Lower leg skin (tissue), 3 donors: ENCODE measurements around the gene CES2.

Experiments used
- POLR2A ChIP-seq, 2 donors: fragments of 450-650 bp; IDR thresholded peaks; one replicate each; pipeline ENCODE4 v1.6.1; 2016 to 2017; ENCODE audit warnings: antibody characterized with exemption in 2 of 2, mild to moderate bottlenecking in 1 of 2, moderate library complexity in 1 of 2
- TF ChIP-seq, protein P1 (sequence below), 3 donors: fragments of 450-650 bp; IDR thresholded peaks; one replicate each; pipeline ENCODE4 v1.5.1; 2016; ENCODE audit warnings: antibody characterized with exemption in 3 of 3, mild to moderate bottlenecking in 3 of 3, moderate library complexity in 2 of 3

DNA sequence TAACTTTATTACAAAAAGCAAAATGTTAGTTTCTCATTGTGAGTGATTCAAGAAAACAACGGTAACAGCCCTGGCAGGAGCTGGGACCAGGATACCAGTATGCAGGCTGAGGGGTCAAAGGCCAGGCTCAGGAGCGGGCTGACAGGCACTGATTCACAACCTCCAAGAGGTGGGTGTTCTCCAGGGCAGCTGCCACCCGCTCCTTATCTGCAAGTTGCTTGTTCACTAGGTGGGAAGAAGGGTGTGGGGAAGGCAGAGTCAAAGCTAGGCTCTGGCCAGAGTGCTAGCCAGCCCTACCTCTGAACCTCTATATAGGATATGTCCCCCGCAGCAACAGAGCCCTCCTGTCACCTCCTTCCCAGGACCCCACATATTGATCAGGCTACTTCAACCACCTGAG lies 3.2 kb upstream of the CES2 start:
- TF ChIP-seq, protein P1, sequence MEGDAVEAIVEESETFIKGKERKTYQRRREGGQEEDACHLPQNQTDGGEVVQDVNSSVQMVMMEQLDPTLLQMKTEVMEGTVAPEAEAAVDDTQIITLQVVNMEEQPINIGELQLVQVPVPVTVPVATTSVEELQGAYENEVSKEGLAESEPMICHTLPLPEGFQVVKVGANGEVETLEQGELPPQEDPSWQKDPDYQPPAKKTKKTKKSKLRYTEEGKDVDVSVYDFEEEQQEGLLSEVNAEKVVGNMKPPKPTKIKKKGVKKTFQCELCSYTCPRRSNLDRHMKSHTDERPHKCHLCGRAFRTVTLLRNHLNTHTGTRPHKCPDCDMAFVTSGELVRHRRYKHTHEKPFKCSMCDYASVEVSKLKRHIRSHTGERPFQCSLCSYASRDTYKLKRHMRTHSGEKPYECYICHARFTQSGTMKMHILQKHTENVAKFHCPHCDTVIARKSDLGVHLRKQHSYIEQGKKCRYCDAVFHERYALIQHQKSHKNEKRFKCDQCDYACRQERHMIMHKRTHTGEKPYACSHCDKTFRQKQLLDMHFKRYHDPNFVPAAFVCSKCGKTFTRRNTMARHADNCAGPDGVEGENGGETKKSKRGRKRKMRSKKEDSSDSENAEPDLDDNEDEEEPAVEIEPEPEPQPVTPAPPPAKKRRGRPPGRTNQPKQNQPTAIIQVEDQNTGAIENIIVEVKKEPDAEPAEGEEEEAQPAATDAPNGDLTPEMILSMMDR (IDR thresholded peaks at IDR 0.05): no peak
- TF ChIP-seq POLR2A (IDR thresholded peaks at IDR 0.05): no peak
